Breast epithelium (tissue), 4 donors: ENCODE data around the gene TAF15. TPM values are rescaled to one million over a fixed set of nuclear protein-coding genes. Genes with fewer than 3 reads are reported as not detected.
A peak's percentile ranks its signal among the peaks of the same experiment; 100 is the strongest.

Experiments
- DNase-seq, 2 donors: peaks; one replicate each; pipeline ENCODE4 v3.0.0-alpha.2; 2019; ENCODE audit warnings: low spot score in 2 of 2
- H3K27ac ChIP-seq, 2 donors: fragments of 200-600 bp; sonication (generic) in 1 of 2; one replicate each; pipeline ENCODE4 v1.5.1; 2016 to 2019; ENCODE audit warnings: mild to moderate bottlenecking in 1 of 2
- H3K27me3 ChIP-seq, 2 donors: fragments of 200-600 bp; sonication (generic) in 1 of 2; one replicate each; pipeline versions ENCODE4 v1.5.1 to v1.6.0; 2017 to 2019; ENCODE audit warnings: control low read depth in 1 of 2, mild to moderate bottlenecking in 1 of 2
- H3K36me3 ChIP-seq: fragments of 200-600 bp; one replicate; pipeline ENCODE4 v1.5.1; 2019
- H3K4me1 ChIP-seq, 2 donors: fragments of 200-600 bp; sonication (generic); one replicate each; pipeline ENCODE4 v1.5.1; 2016 to 2019; ENCODE audit warnings: control low read depth in 1 of 2
- H3K4me3 ChIP-seq, 3 donors: fragments of 200-600 bp; sonication (generic); 1 replicate in 2 of 3; 2 replicates in 1 of 3; pipeline ENCODE4 v1.5.1; 2016 to 2019; ENCODE audit warnings: mild to moderate bottlenecking in 3 of 3, moderate library complexity in 2 of 3
- H3K9me3 ChIP-seq, 2 donors: fragments of 200-600 bp; sonication (generic) in 1 of 2; one replicate each; pipeline ENCODE4 v1.5.1; 2016 to 2019; ENCODE audit warnings: control low read depth in 1 of 2
- CTCF ChIP-seq, 3 donors: fragments of 450-650 bp; IDR thresholded peaks; one replicate each; pipeline ENCODE4 v1.5.1; 2016 to 2017; ENCODE audit warnings: antibody characterized with exemption in 3 of 3, mild to moderate bottlenecking in 3 of 3, moderate library complexity in 3 of 3
- POLR2A ChIP-seq: fragments of 450-650 bp; IDR thresholded peaks from one replicate; pipeline ENCODE4 v1.6.1; 2016; ENCODE audit warnings: antibody characterized with exemption, mild to moderate bottlenecking, moderate library complexity
- POLR2AphosphoS5 ChIP-seq, 3 donors: sonication (generic); formaldehyde crosslinking; IDR thresholded peaks; one replicate each; pipeline ENCODE4 v1.6.1; 2017; ENCODE audit warnings: antibody characterized with exemption in 3 of 3
- intact Hi-C: fragments of 100-400 bp; cut with DNase I; formaldehyde crosslinking; loops from one replicate; pipeline ENCODE4 v1.15.1; 2023; ENCODE audit warnings: low total_unique reads
- total RNA-seq, 3 donors: library from RNA; depleted of rRNA; stranded (reverse); fragments of >200 nt; gene quantifications; one replicate each; pipeline ENCODE4 v1.1.0, GENCODE V29; 2016

Gene TAF15
- total RNA-seq, 3 donors from 2014 or later, result 65.5 to 76.8 (median 72.8) TPM

GRCh38 chr17:35788477-35789368, 20.6 kb upstream of the TAF15 start:
- peaks cover 0 to 7% of the 10 kb centered on the region in 2 donors for H3K27me3 ChIP-seq
- no peaks in the 10 kb centered on the region for H3K9me3 ChIP-seq
- intact Hi-C loops, result no loop called here
- peak overlapping the region in 1 of 2 donors; percentile 55 for H3K27ac ChIP-seq
- no peaks in the 10 kb centered on the region for H3K4me1 ChIP-seq
- H3K4me3 ChIP-seq, result no peak overlapping the region
- TF ChIP-seq POLR2AphosphoS5 (IDR thresholded peaks at IDR 0.05) (peak in 1 of 3 donors; percentile 21), POLR2A (no peak), CTCF (IDR thresholded peaks at IDR 0.05) (no peak)
- no peak for DNase-seq
- no peaks in the 10 kb centered on the region for H3K36me3 ChIP-seq

GRCh38 chr17:35790841-35791240, 18.4 kb upstream of the TAF15 start:
- Histone ChIP-seq H3K36me3 (no peaks in the 10 kb centered on the region), H3K27me3 (peaks cover 0 to 7% of the 10 kb centered on the region in 2 donors), H3K4me3 (no peak overlapping the region), H3K27ac (no peak overlapping the region), H3K9me3 (no peaks in the 10 kb centered on the region), H3K4me1 (peaks cover 0 to 6% of the 10 kb centered on the region in 2 donors)
- no peak for DNase-seq
- intact Hi-C loops, result no loop called here
- no peak for TF ChIP-seq POLR2A
- TF ChIP-seq POLR2AphosphoS5 (IDR thresholded peaks at IDR 0.05), result no peak

- H3K4me1 ChIP-seq, result peaks cover 0 to 6% of the 10 kb centered on the region in 2 donors
- no peak overlapping the region for H3K27ac ChIP-seq
- no peaks in the 10 kb centered on the region for H3K9me3 ChIP-seq
- H3K36me3 ChIP-seq, result no peaks in the 10 kb centered on the region
- TF ChIP-seq POLR2AphosphoS5 (IDR thresholded peaks at IDR 0.05) (no peak), POLR2A (no peak), CTCF (IDR thresholded peaks at IDR 0.05) (no peak)
- peaks cover 0 to 7% of the 10 kb centered on the region in 2 donors for H3K27me3 ChIP-seq
- DNase-seq, result no peak
- intact Hi-C loops, result no loop called here
- no peak overlapping the region for H3K4me3 ChIP-seq
Measured at GRCh38 chr17:35791681-35792350, 17.5 kb upstream of the TAF15 start.

- DNase-seq, result no peak
- H3K4me3 ChIP-seq, result no peak overlapping the region
- no peaks in the 10 kb centered on the region for H3K36me3 ChIP-seq
- intact Hi-C loops, result no loop called here
- H3K4me1 ChIP-seq, result peaks cover 0 to 6% of the 10 kb centered on the region in 2 donors
- TF ChIP-seq POLR2A (no peak), CTCF (IDR thresholded peaks at IDR 0.05) (no peak), POLR2AphosphoS5 (IDR thresholded peaks at IDR 0.05) (no peak)
- no peak overlapping the region for H3K27ac ChIP-seq
- no peaks in the 10 kb centered on the region for H3K9me3 ChIP-seq
- peaks cover 0 to 7% of the 10 kb centered on the region in 2 donors for H3K27me3 ChIP-seq
Measured at GRCh38 chr17:35793257-35793656, 16.0 kb upstream of the TAF15 start.

GRCh38 chr17:35795007-35795870, 14.0 kb upstream of the TAF15 start, which contains the start of gene MMP28:
Gene MMP28 (minus strand): TSS chr17:35795641. CDS start chr17:35795377, 264 bp downstream.
- peak within 1 kb of the TSS; percentile 57 to 73 (median 64) for H3K4me3 ChIP-seq
- peaks cover 0 to 7% of the 10 kb centered on the region in 2 donors for H3K27me3 ChIP-seq
- DNase-seq, result no peak
- no peaks in the 10 kb centered on the region for H3K9me3 ChIP-seq
- H3K36me3 ChIP-seq, result no peaks in the 10 kb centered on the region
- intact Hi-C loops, result no loop called here
- no peak for TF ChIP-seq POLR2AphosphoS5 (IDR thresholded peaks at IDR 0.05)
- no peak for TF ChIP-seq CTCF (IDR thresholded peaks at IDR 0.05)
- no peak for TF ChIP-seq POLR2A
- H3K27ac ChIP-seq, result no peak within 1 kb of the TSS
- H3K4me1 ChIP-seq, result peaks cover 1 to 6% of the 10 kb centered on the region in 2 donors
